CD4-positive, alpha-beta T cell treated with Interleukin-1 beta for 1 hour (primary cell): ENCODE results near the gene RFLNA.
"Not testable (repeated sequence)": the region's sequence is repeated elsewhere in the genome, so short reads cannot be mapped to it uniquely, and the experiment has no call there.

Experiments used
- DNase-seq, 2 donors: peaks; one replicate each; pipeline ENCODE4 v3.0.0-alpha.2; 2020 to 2022

Gene RFLNA

GRCh38 chr12:124283326-124283725 lies 11.6 kb upstream of the RFLNA start:
- no peak for DNase-seq

- no peak for DNase-seq
These were observed 10.5 kb upstream of the RFLNA start for GRCh38 chr12:124284368-124284767.

GRCh38 chr12:124286414-124286813 lies 8.5 kb upstream of the RFLNA start:
- DNase-seq: no peak

GRCh38 chr12:124286971-124287370 lies 7.9 kb upstream of the RFLNA start:
- DNase-seq: no peak

GRCh38 chr12:124289634-124290600 lies 5.0 kb upstream of the RFLNA start:
- no peak for DNase-seq

- DNase-seq: no peak
These were observed 2.5 kb upstream of the RFLNA start for GRCh38 chr12:124292385-124292784.

- DNase-seq: no peak
These were observed 1.4 kb upstream of the RFLNA start for GRCh38 chr12:124293286-124294003.

GRCh38 chr12:124295431-124296058 lies 652 bp downstream of the RFLNA start:
- no peak for DNase-seq

- no peak for DNase-seq
These were observed 1.5 kb downstream of the RFLNA start for GRCh38 chr12:124296295-124296915.

- no peak for DNase-seq
These were observed 2.0 kb downstream of the RFLNA start for GRCh38 chr12:124296916-124297351.

- no peak for DNase-seq
These were observed 2.5 kb downstream of the RFLNA start for GRCh38 chr12:124297389-124297788.

- DNase-seq: no peak
These were observed 3.0 kb downstream of the RFLNA start for GRCh38 chr12:124297856-124298255.

- DNase-seq: no peak
These were observed 4.0 kb downstream of the RFLNA start for GRCh38 chr12:124298685-124299410.

GRCh38 chr12:124299628-124300388 lies 4.9 kb downstream of the RFLNA start:
- DNase-seq: no peak

- not testable (repeated sequence) for DNase-seq
These were observed 5.8 kb downstream of the RFLNA start for GRCh38 chr12:124300657-124301056.

- DNase-seq: no peak
These were observed 6.3 kb downstream of the RFLNA start for GRCh38 chr12:124301084-124301654.

GRCh38 chr12:124302241-124302806 lies 7.4 kb downstream of the RFLNA start:
- no peak for DNase-seq

- DNase-seq: no peak
These were observed 8.1 kb downstream of the RFLNA start for GRCh38 chr12:124302807-124303578.

GRCh38 chr12:124303579-124304313 lies 8.9 kb downstream of the RFLNA start:
- no peak for DNase-seq
